IMR-90 (cell line): ENCODE results near the gene TBXAS1. TPM values are rescaled to one million over a fixed set of nuclear protein-coding genes. Genes with fewer than 3 reads are reported as not detected.

ENCODE experiments used
- ATAC-seq: fragments of 200-7000 bp; cut with Tn5 transposase; 2 replicates; pipeline ENCODE4 v1.9.1; 2020; ENCODE audit warnings: low read depth, mild to moderate bottlenecking, moderate library complexity
- BruUV-seq: library from RNA; stranded (reverse); fragments of 400-500 nt; replicated peaks from 2 replicates; lab custom pipeline; 2021; lab: Mats Ljungman, UMichigan
- CTCF ChIA-PET: fragments of 300-600 bp; formaldehyde crosslinking; extraction: SDS; loops from one replicate; lab custom pipeline; 2021; ENCODE audit warnings: antibody characterized with exemption; lab: Yijun Ruan, JAX
- POLR2A ChIA-PET: fragments of 300-600 bp; sonication (Branson Sonifier 250); formaldehyde crosslinking; loops from one replicate; lab custom pipeline; 2022; ENCODE audit warnings: antibody characterized with exemption; ENCODE audit not compliant: unreplicated experiment; lab: Charles Lee
- DNase-seq: peaks from one replicate; pipeline ENCODE4 v3.0.0; 2013
- H2AFZ ChIP-seq: replicated peaks from 2 replicates; pipeline ENCODE3; 2013; ENCODE audit warnings: low read length, mild to moderate bottlenecking; ENCODE audit not compliant: poor library complexity
- H2AK5ac ChIP-seq: 2 replicates; pipeline ENCODE4 v1.6.1; 2013; ENCODE audit warnings: low read depth, low read length, inconsistent platforms
- H2AK9ac ChIP-seq: replicated peaks from 2 replicates; pipeline ENCODE3; 2013; ENCODE audit warnings: mild to moderate bottlenecking, low read depth, low read length, moderate library complexity; ENCODE audit not compliant: poor library complexity
- H2BK120ac ChIP-seq: 2 replicates; pipeline ENCODE4 v1.6.1; 2013; ENCODE audit warnings: low read depth, low read length, inconsistent platforms
- H2BK15ac ChIP-seq: 3 replicates; pipeline ENCODE4 v1.6.1; 2013; ENCODE audit warnings: low read depth, low read length, inconsistent platforms
- H2BK20ac ChIP-seq: 2 replicates; pipeline ENCODE4 v1.6.1; 2013; ENCODE audit warnings: low read depth, mild to moderate bottlenecking, inconsistent platforms, low read length, moderate library complexity
- H2BK5ac ChIP-seq: 2 replicates; pipeline ENCODE4 v1.6.1; 2013; ENCODE audit warnings: mild to moderate bottlenecking, low read depth, low read length, inconsistent platforms; ENCODE audit not compliant: poor library complexity, severe bottlenecking
- H3K14ac ChIP-seq: replicated peaks from 2 replicates; pipeline ENCODE4 v1.6.1; 2013; ENCODE audit warnings: low read depth, low read length, inconsistent platforms
- H3K18ac ChIP-seq: 2 replicates; pipeline ENCODE4 v1.6.1; 2013; ENCODE audit warnings: low read depth, low read length, control low read depth
- H3K23ac ChIP-seq: 2 replicates; pipeline ENCODE4 v1.6.1; 2013; ENCODE audit warnings: low read depth, low read length, inconsistent platforms
- H3K27ac ChIP-seq: 2 replicates; pipeline ENCODE4 v1.5.1; 2013; ENCODE audit warnings: mild to moderate bottlenecking, control low read depth, low read length; ENCODE audit not compliant: insufficient read depth
- H3K27me3 ChIP-seq: 2 replicates; pipeline ENCODE4 v1.6.1; 2013; ENCODE audit warnings: low read length; ENCODE audit not compliant: control insufficient read depth, insufficient read depth
- H3K36me3 ChIP-seq: 2 replicates; pipeline ENCODE4 v1.6.1; 2013; ENCODE audit warnings: low read length, mixed read lengths; ENCODE audit not compliant: control insufficient read depth, insufficient read depth
- H3K4ac ChIP-seq: 2 replicates; pipeline ENCODE4 v1.6.1; 2013; ENCODE audit warnings: low read depth, low read length, inconsistent platforms
- H3K4me1 ChIP-seq: 2 replicates; pipeline ENCODE4 v1.6.1; 2013; ENCODE audit warnings: low read length, mixed read lengths; ENCODE audit not compliant: control insufficient read depth, insufficient read depth
- H3K4me2 ChIP-seq: 2 replicates; pipeline ENCODE4 v1.6.1; 2013; ENCODE audit warnings: low read depth, mild to moderate bottlenecking, control low read depth, low read length, moderate library complexity
- H3K4me3 ChIP-seq: 2 replicates; pipeline ENCODE4 v1.5.1; 2013; ENCODE audit warnings: low read depth, mild to moderate bottlenecking, control low read depth, low read length, moderate library complexity; ENCODE audit not compliant: insufficient read depth
- H3K56ac ChIP-seq: 2 replicates; pipeline ENCODE4 v1.6.1; 2013; ENCODE audit warnings: low read length, inconsistent platforms; ENCODE audit not compliant: insufficient read depth; ENCODE audit errors: extremely low read depth
- H3K79me1 ChIP-seq, 2 experiments: 2 replicates each; pipeline ENCODE4 v1.6.1; 2013; ENCODE audit warnings: low read length in 2 of 2, inconsistent platforms in 1 of 2, low read depth in 1 of 2
- H3K9ac ChIP-seq: 2 replicates; pipeline ENCODE4 v1.6.1; 2013; ENCODE audit warnings: low read depth, low read length, control low read depth
- H3K9me1 ChIP-seq: 2 replicates; pipeline ENCODE4 v1.6.1; 2013; ENCODE audit warnings: low read length, inconsistent platforms; ENCODE audit not compliant: insufficient read depth
- H3K9me3 ChIP-seq: 2 replicates; pipeline ENCODE4 v1.6.1; 2013; ENCODE audit warnings: low read length; ENCODE audit not compliant: control insufficient read depth, insufficient read depth
- H4K20me1 ChIP-seq: 2 replicates; pipeline ENCODE4 v1.6.1; 2013; ENCODE audit warnings: low read length, inconsistent platforms; ENCODE audit not compliant: insufficient read depth
- H4K5ac ChIP-seq: 2 replicates; pipeline ENCODE4 v1.6.1; 2013; ENCODE audit warnings: mild to moderate bottlenecking, low read depth, low read length, control low read depth
- H4K8ac ChIP-seq, 2 experiments: 2 replicates each; pipeline ENCODE4 v1.6.1; 2013; ENCODE audit warnings: low read depth in 2 of 2, low read length in 2 of 2, control low read depth in 1 of 2, inconsistent platforms in 1 of 2
- H4K91ac ChIP-seq: 2 replicates; pipeline ENCODE4 v1.6.1; 2013; ENCODE audit warnings: low read depth, low read length, inconsistent platforms; ENCODE audit not compliant: insufficient read depth
- FOS ChIP-seq: fragments of 150-350 bp; IDR thresholded peaks from 2 replicates; pipeline ENCODE4 v1.6.1; 2016; ENCODE audit warnings: low read depth, low read length
- MAFK ChIP-seq: IDR thresholded peaks from 2 replicates; pipeline ENCODE4 v1.6.1; 2012; ENCODE audit warnings: low read depth, low read length, improper control_type of control experiment
- MXI1 ChIP-seq: IDR thresholded peaks from 2 replicates; pipeline ENCODE4 v1.6.1; 2012; ENCODE audit warnings: low read depth, mild to moderate bottlenecking, low read length, moderate library complexity, borderline replicate concordance
- dilution Hi-C: fragments of 300-500 bp; cut with HindIII; formaldehyde crosslinking; loops from one replicate; pipeline ENCODE4 v1.14.3; 2018; ENCODE audit warnings: low sequenced_read_pairs; ENCODE audit not compliant: unreplicated experiment
- in situ Hi-C: fragments of 300-500 bp; cut with MboI; formaldehyde crosslinking; loops from 3 replicates; pipeline ENCODE4 v1.14.3; 2019; ENCODE audit warnings: low sequenced_read_pairs, inconsistent platforms, mixed read lengths
- intact Hi-C: fragments of 100-400 bp; cut with micrococcal nuclease; formaldehyde crosslinking; loops from 2 replicates; pipeline ENCODE4 v1.10.0; 2022
- polyA plus RNA-seq, 3 experiments: library from polyadenylated mRNA; depleted of rRNA; stranded (reverse); fragments of >200 nt; gene quantifications; 2 replicates each; pipeline ENCODE4 v1.2.3, GENCODE V29; 2012; ENCODE audit warnings: low replicate concordance in 1 of 3
- total RNA-seq: library from RNA; depleted of rRNA; stranded (reverse); fragments of >200 nt; gene quantifications from 2 replicates; pipeline ENCODE4 v1.2.3, GENCODE V29; 2012

Gene TBXAS1
- total and polyA plus RNA-seq, 2 of the 4 experiments (the other 2 are of a cell fraction), result 5.9 to 10.8 TPM

DNA sequence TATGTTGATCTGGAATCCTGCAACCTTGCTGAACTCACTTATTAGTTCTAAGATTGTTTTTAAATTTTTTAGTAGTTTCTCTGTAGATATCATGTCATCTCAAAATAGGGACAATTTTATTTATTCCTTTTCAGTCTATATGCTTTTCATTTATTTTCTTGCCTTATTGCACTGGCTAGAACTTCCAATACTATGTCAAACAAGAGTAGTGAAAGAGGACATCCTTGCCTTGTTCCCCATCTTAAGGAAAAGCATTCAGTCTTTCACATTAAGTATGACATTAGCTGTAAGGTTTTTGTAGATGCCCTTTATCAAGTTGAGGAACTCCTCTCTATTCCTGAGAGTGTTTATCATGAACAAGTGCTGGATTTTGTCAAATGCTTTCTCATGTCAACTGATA lies 77.8 kb downstream of the TBXAS1 start:
- TF ChIP-seq FOS, result no peak
- TF ChIP-seq MAFK, result no peak
- no peak for TF ChIP-seq MXI1
- 0 out of 2 replicates have a peak, but pooled peaks cover 3% of the 10 kb centered on the region for H3K9me1 ChIP-seq
- H3K56ac ChIP-seq, result no peak overlapping the region
- dilution Hi-C loops, result no loop called here
- peaks cover 6% of the 10 kb centered on the region for H3K4me1 ChIP-seq
- H2BK20ac ChIP-seq, result no peak overlapping the region
- ATAC-seq (no peak), DNase-seq (no peak)
- no peak overlapping the region for H4K91ac ChIP-seq
- peaks cover 2% of the 10 kb centered on the region; the same call in 1 of the 2 replicates for H3K9me3 ChIP-seq
- no peak overlapping the region for H2AK5ac ChIP-seq
- H2AFZ ChIP-seq, result no peak overlapping the region
- H3K23ac ChIP-seq, result no peak overlapping the region
- H3K18ac ChIP-seq, result no peak overlapping the region
- no peak overlapping the region for H2BK15ac ChIP-seq
- H3K4me2 ChIP-seq, result no peak overlapping the region
- no peaks in the 10 kb centered on the region for H3K36me3 ChIP-seq
- ChIA-PET CTCF (no interaction called here), POLR2A (no interaction called here)
- H4K20me1 ChIP-seq, result no peaks in the 10 kb centered on the region
- intact Hi-C loops, result no loop called here
- no peak overlapping the region for H2AK9ac ChIP-seq
- H3K4me3 ChIP-seq, result no peak overlapping the region
- no peak overlapping the region for H3K9ac ChIP-seq
- H3K27ac ChIP-seq, result no peak overlapping the region
- no peak overlapping the region for H2BK5ac ChIP-seq
- H2BK120ac ChIP-seq, result no peak overlapping the region
- H3K79me1 ChIP-seq, result no peaks in the 10 kb centered on the region
- no peak overlapping the region for H4K5ac ChIP-seq
- no peak overlapping the region for H4K8ac ChIP-seq
- H3K14ac ChIP-seq, result no peak overlapping the region
- no peak overlapping the region for H3K4ac ChIP-seq
- no peaks in the 10 kb centered on the region for H3K27me3 ChIP-seq
- in situ Hi-C loops, result no loop called here
- no TSS peak for BruUV-seq
